ENCODE data around the gene RAB8A.
"Not testable (repeated sequence)": the region's sequence is repeated elsewhere in the genome, so short reads cannot be mapped to it uniquely, and the experiment has no call there.

RAB8A gene

DNA sequence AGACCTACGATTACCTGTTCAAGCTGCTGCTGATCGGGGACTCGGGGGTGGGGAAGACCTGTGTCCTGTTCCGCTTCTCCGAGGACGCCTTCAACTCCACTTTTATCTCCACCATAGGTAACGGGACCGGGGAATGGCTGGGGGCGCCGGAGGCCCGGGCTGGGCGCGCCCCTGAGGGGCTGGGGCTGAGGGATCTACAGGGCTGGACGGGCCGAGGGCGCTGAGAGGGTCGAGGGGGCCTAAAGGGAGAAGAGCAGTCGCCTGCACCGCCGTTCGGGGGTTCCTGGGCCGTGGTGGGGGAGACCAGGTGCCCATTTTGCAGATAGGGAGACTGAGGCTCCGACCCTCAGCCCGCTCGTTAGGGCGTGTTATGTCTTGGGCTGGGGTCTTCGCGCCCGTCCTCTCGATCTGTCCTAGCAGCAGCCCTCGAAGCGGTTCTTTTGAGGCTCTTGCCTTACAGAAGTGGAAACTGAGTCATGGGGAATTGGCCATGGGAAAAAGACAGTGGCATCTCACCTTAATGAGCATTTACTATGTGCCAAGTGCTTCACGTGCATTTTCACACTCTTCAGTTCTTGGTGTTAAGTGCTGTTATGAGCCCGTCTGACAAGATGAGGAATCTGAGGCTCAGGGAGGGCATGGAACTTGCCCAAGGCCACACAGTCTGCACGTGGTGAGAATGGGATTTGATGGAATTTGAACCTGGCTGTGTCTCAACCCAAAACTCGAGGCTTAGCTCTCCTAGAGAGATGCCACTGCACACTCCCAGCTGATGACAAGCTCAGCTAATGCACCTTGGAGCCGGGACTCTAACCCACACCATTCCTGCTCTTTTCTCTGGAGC, 442 bp downstream of the RAB8A start:
- DNase-seq (ENCODE audit: low spot score), result no peak

DNA sequence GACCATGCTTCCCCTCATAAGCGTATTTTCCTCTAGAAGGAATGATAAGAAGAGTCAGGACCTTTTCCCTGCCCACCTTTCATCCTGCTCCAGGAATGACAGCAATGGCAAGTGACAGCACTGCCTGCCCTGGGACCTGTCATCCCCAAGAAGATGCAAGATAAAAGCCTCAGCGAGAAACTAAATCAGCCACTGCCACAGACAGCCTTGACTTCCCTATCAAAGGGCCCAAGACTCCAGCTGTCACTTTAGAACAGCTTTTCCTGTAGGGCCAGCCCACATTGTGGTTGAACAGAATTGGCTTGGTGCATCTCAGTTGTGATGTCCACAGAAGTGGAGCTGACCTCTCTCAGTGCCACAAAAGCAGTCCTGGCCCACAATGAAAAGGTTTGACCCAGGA, 1.1 kb downstream of the RAB8A start:
- no peak for DNase-seq (ENCODE audit: low spot score)

DNA sequence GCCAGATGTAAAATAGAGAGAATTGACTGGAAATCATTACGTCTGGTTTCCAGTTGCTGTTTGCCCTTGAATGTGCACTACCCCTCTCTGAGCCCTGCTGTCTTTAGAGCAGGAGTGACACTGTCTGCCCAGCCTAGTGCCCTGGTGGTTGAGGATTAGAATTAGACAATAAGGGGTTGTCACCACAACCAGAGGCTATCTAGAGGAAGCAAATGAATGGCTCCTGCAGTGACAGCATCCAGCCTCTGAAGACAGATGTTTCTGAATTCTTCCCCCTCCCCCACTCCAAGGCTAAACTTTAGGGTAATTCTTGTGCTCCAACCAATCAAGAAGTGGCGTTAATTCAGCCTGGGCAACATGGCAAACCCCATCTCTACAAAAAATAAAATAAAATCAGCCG, 2.0 kb downstream of the RAB8A start:
- DNase-seq (ENCODE audit: low spot score), result no peak

DNA sequence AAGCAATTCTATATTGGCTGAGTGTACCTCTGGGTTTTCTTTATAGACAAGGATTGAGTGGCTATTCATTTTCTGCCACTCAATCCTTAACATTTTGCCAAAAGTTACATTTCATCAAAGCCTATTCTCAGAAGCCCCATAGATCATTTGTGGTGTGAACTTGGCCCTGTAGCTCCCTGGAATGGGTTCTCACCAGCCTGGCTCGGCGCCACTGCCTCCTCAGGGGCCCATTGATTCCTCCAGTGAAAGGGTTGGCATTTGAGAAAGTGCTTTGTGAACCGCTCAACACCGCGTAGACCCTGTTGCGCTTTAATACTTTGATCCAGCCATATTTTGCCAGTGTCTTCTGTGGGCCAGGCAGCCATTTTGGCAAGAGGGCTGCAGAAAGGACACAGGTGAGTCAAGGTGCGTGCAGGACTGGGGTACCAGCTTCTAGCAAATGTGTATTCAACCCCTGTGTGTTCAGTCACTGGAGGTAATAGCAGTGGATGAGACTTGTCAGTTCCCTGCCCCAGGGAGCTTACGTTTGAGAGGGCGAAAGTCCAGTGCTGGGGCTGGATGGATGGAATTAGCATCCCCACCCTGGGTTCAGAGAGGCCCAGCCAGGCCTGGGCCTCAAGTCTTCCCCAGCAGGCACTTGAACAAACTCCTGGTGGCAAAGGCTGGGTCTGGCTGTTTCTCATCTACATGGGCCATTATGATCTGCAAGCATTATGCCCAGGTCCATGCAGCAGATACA, 3.8 kb downstream of the RAB8A start:
- DNase-seq (ENCODE audit: low spot score), result no peak

DNA sequence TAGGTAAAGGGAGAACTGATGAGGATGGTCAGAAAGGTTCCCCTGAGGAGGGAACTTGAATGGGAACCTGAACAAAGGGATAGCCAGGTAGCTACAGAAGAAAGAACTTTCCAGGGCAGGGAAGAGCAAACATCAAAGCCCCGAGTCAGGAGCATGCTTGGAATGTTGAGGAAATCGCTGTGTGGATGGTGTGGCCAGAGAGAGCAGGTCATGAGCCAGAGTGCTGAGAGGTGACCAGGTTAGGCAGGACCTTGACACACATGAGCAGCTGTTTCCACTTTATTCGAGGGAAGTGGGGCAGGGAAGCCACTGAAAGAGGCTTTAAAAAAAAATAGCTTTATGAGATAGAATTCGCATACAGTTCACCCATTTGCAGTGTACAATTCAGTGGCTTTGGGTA, 4.4 kb downstream of the RAB8A start:
- no peak for DNase-seq (ENCODE audit: low spot score)

DNA sequence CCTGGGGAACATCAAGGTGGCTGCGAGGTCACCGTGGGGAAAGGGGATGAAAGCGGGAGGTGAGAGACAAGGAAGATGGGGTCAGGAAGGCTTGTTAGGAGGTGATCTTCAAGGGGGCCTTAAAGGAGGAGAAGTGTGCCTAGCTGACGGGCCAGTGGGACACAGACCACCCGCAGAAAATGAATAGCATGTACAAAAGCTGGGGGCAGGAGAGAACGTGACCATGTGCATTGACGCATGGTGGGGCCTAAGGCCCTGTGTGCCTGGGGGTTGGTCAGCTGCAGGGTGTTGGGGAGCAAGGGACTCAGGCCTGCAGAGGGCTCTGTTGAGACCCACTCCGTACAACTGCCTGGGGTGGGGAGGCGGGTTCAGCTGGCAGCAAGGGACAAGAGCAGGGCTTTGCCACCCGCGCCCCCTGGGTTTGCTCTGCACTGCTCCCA, 5.9 kb downstream of the RAB8A start:
- DNase-seq (ENCODE audit: low spot score), result no peak

DNA sequence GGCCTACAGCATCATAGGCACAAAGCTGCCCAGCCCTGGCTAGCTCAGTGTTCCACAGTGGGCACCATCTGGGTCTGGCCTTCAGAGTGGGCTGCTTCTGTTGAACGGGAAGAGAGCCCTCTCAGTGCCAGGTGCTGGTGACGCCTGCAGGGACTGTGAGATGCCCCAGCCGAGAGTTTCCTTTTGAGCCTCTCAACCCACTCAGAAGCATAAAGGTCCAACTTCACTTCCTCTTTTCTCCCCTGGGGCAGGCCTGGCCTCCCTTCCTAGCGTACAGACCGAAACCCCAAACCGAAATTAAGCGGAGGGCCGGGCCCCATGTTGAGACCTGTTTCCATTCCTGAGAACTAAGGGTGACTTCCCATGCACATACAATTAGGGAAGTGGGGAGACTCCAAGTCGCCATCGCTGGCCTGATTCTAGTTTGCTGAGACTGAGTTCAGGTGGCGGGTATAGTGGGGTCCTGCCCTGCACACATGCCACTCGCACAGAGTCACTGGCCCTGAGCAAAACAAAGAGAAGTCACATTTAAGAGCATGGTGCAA, 6.9 kb downstream of the RAB8A start:
- no peak for DNase-seq (ENCODE audit: low spot score)

DNA sequence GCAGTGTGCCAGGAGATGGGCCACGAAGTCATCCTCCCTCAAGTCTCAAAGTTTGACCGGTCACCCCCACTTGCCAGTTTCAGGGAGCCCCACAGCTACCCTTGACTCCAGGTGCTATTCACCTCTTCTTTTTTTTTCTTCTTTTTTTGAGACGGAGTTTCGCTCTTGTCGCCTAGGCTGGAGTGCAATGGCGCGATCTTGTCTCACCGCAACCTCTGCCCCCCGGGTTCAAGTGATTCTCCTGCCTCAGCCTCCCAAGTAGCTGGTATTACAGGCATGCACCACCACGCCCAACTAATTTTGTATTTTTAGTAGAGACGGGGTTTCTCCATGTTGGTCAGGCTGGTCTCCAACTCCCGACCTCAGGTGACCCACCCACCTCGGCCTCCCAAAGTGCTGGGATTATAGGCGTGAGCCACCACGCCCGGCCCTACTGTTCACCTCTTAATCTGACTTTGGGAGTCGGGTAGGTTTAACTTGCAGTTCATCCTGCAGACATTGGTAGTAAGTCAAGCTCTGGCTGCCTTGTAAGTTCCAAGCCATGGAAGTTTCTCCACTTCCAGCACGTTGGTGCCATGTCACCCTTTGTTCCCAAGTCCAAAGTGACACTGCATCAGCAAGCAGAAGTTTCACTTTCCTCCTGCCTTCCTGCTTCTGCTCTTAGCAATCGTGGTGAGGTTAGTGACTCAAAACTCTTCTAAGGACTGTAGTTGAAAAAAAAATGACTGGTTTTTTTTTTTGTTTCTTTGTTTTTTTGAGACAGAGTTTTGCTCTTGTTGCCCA, 7.6 kb downstream of the RAB8A start:
- not testable (repeated sequence) for DNase-seq (ENCODE audit: low spot score)

DNA sequence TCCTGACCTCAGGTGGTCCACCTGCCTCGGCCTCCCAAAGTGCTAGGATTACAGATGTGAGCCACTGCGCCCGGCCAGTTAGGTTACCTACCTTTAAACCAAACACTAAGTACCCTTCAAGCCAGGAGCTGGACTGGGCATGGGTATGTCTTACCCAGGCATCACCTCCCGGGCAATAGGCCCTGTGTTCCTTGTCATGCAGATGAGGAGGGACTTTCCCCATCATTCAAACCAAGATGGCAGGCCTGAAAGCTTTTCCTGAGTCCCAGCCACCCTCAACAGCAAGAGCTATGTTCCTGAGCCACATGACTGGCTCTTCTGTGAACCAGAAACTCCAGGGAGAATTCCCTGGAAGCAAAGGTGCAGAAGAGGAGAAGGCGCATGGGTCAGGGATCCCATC, 9.5 kb downstream of the RAB8A start:
- no peak for DNase-seq (ENCODE audit: low spot score)

DNA sequence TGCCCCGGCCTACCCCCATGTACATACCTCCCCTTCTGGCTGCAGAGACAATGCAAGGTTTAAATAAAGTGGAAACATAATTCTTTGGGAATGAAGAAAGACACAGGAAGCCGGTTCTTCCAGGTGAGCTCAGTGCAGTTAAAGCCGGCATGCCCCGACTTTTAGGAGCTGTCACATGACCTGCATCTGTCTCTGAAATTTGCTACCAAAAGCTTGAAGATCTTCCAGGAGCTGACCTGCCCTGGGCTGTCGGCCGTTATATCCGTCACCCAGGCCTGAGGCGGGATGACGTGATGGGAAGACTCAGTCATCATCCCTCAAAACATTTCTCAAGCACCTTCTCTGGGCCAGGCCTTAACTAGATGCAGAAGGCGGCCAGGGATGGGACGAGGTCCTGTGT, 10.3 kb downstream of the RAB8A start:
- DNase-seq (ENCODE audit: low spot score), result no peak

DNA sequence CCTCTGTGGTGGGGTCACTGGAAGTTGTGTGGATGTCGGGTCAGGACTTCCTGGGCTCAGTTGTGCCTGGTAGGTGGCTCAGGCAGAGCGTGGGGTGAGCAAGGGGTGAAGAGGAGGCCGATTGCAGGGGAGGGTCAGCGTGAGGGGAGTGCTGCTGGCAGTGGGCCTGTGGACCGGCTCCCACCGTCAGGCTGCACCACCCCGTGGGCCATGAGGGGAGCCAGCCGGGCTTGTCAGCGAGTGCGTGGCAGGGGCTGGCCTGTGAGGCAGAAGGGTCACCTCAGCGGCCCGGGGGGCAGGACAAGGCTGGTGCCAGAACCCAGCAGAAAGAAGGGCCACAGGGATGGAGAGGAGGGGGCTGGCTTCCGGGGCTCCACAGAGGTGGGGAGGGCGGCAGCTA, 13.3 kb downstream of the RAB8A start:
- no peak for DNase-seq (ENCODE audit: low spot score)

DNA sequence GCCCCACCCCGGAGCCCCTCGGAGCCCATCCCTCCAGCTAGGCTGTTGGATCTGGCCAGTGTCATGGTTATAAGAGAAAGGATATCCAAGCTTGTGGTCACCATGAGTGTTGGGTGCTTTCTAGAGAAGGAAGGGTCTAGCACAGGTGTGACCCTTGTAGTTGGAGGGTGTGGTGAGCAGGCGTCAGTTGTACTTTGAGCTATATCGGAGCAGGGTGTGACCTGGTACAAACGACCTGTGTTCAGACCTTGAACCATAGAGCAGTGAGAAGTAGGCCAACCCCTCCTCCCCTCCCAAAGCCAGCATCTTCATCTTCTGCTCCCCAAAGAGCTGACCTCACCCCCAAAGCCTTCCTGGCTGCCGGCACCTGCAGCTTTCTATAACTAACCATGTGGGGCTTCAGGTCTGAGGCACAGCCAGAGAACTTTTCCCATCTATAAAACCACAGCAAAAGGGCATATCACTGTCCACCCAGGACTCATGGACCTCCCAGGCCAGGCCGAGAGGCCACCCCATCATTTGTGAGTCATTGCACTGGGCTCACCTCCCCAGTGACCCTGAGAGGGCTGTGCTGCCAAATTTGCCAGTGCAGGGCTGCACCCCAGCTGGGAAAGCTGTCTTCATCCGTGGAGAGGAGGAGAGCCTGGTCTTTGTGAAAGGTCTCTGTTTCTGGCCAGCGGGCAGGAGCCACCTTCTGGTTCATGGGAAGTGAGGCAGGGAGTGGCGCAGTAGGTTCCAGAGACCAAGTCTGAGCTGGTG, 14.2 kb downstream of the RAB8A start:
- DNase-seq (ENCODE audit: low spot score), result no peak

DNA sequence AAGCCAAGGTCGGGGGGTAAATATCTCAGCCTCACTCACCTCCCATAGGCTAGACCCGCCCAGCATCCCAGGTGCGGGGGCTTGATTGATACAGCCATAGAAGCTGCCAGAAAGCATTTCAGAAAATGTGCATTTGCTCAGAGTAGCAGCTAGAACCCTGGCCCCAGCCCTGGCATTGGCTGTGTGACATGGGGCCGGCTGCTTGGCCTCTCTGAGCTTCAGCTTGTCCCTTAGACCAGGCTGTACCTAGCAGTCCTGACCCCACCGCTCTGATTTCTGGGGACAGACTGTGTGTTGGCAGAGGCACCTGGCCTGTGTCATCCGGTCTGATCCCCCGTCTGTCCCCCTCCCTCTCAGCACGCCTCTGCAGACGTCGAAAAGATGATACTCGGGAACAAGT, 15.4 kb downstream of the RAB8A start:
- no peak for DNase-seq (ENCODE audit: low spot score)

DNA sequence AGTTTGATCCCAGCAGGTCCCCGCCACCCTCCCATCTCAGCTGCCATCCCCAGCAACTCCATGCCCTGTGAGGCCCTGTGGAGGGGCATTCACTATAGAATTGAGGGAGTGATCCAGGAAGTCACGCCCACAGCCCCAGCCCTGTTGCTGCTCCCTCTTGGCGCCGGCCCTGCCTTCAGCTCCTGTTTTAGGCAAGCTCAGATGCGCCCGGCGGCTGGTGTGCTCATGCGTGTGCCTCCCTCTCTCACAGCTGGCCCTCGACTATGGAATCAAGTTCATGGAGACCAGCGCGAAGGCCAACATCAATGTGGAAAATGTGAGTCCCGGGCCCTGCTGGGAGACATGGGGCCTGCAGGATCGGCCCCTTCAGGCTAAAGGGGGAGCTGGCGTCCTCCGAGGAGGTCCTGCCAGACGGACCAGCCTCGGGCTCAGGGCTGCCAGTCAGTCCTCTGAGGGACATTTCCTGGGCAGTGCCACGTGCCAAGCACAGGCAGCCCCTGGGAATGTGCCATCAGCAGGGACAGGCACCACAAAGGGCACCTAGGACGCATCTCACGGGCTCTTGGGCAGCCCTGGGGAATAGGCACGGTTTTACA, 16.2 kb downstream of the RAB8A start:
- no peak for DNase-seq (ENCODE audit: low spot score)

DNA sequence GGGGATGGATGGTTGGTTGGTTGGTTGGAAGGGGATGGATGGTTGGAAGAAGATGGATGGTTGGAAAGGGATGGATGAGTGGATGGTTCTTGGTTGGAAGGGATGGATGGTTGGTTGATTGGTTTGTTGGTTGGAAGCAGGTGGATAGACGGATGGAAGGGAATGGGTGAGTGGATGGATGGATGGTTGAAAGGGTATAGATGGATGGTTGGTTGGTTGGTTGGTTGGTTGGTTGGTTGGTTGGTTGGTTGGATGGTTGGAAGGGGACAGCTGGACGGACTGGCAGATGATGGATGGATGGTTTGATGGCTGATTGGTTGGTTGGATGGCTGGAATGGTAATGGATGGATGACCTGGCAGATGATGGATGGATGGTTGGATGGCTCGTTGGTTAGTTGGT, 20.0 kb downstream of the RAB8A start:
- DNase-seq (ENCODE audit: low spot score), result no peak

DNA sequence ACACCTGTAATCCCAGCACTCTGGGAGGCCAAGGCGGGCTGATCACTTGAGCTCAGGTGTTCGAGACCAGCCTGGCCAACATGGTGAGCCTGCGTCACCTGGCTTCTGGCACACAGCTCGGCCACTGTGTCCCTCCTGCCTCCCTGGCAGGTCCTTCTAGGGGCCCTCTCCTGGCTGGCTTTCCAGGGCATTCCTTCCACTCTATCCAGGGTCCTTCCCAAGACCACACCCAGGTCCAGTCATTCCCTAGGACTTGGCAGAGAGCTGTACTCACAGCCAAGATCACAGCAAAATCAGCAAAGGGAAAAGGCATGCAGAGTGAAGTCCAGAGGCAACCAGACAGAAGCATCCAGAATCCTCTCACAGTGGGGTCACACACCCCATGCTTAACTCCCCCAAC, 22.1 kb downstream of the RAB8A start:
- DNase-seq (ENCODE audit: low spot score), result no peak

DNA sequence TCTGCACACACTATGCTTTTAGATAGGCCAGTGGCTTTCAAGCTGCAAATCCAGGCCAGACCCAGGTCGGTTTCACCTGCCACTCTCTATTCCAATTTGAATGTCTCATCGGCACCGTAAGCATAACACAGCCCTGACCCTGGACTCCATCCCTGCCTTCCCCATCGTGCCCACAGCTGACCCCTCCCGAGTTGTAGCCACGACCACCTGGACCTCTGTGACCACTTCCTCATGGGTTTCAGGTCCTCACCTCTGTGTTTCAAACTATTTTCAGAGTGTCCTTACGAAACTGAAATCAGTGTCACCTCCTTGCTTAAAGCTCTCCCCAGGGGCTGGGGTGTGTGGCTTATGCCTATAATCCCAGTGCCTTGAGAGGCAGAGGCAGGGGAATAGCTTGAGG, 22.8 kb downstream of the RAB8A start:
- DNase-seq (ENCODE audit: low spot score), result no peak

DNA sequence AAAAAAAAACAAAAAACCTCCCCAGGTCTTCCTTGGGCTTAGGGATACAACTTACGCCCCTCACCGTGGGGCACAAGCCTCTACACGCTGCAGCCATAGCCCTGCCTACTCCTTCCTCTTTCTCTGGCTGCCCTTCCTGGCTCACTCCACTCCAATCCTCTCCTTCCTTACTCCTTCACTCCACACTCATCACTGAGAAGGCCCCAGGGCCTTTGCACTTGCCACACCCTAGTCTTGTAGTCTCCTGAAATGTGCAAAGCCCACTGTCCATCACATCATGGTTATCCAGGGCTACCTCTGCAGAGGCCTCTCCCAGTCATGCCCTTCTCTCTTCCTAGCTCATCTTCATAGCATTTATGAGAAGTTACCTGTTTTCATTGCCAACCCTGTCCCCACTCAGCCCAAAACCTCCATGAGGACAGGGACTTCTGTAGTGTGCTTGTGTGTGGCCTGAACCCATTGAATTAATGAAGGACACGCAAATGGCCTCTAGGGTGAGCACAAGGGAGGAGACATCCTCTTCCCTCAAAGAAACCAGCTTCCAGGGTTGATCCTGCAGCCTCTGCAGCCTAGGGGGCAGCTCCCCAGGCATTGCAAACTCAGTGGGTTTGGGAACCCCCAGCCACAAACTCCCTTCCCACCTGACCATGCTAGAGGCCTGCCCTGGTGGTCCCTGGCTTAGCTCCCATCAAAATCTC, 23.9 kb downstream of the RAB8A start:
- no peak for DNase-seq (ENCODE audit: low spot score)

DNA sequence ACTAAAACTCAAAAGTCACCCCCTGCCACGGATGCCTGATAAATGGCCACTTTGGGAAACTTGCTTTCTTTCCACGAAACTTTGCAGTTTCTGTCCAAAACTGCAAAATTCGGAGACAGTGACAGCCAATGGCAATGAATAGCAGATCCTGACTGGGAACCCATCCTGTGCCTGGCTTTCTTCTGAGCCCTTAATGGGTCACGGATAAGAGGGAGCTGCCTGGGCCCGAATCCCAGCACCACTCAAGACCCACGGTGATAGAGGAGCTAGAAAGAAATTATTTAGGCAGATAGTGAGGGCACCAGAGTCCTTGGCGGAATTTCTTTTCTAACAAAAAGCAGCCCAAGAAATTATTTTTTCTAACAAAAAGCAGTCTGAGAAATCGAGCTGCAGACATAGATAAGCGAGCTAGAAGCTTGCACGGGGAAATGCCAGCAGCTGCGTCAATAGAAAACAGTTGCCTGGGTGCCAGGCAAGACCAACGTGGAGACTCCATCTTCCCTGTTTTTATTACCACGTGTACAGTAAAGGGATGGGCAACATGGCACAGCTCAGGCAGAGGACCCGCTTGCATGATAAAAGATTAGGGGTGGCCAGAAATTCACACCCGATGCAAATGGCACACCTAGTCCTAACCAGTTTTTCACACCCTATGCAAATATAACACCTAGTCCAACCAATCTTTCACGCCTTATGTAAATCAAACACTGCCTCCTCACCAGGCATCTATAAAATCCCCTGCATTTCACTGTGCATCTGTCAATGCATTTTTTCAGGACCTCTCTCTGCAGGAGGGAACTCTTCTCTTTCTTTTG, 24.7 kb downstream of the RAB8A start:
- no peak for DNase-seq (ENCODE audit: low spot score)

Data from SK-N-DZ (cell line).